SK-N-SH (cell line): ENCODE results near the gene ATG2B. TPM values are rescaled to one million over a fixed set of nuclear protein-coding genes. Genes with fewer than 3 reads are reported as not detected.

Experiments used
- CTCF ChIA-PET: fragments of 300-600, 350-600 bp; formaldehyde crosslinking; extraction: SDS; loops from one replicate; lab custom pipeline; 2021; lab: Yijun Ruan, JAX
- POLR2A ChIA-PET: fragments of 350-600 bp; sonication (Branson Sonifier 250); formaldehyde crosslinking; extraction: SDS; loops from one replicate; lab custom pipeline; 2020; ENCODE audit warnings: antibody characterized with exemption, inconsistent platforms; lab: Yijun Ruan, JAX
- DNase-seq: peaks from one replicate; pipeline ENCODE4 v3.0.0; 2012
- H2AFZ ChIP-seq: fragments of 200-600 bp; sonication (generic); 2 replicates; pipeline ENCODE4 v1.8.1; 2016; ENCODE audit warnings: antibody characterized with exemption, mild to moderate bottlenecking, low read depth
- H3F3A ChIP-seq: fragments of 200-600 bp; sonication (generic); replicated peaks from 2 replicates; pipeline ENCODE3; 2016; ENCODE audit warnings: antibody characterized with exemption, mild to moderate bottlenecking; ENCODE audit not compliant: insufficient read depth
- H3K27ac ChIP-seq, 2 experiments: fragments of 200-500 bp in 1 of 2; fragments of 200-600 bp in 1 of 2; sonication (Bioruptor generic) in 1 of 2; sonication (generic), shearing (Covaris generic) in 1 of 2; 2 replicates each; pipeline versions ENCODE4 v1.5.1 to v1.6.1; 2014 to 2016; ENCODE audit warnings: low read depth in 2 of 2, inconsistent platforms in 1 of 2, low read length in 1 of 2, mild to moderate bottlenecking in 1 of 2, mixed read lengths in 1 of 2
- H3K27me3 ChIP-seq: fragments of 200-600 bp; sonication (generic), shearing (Covaris generic); 2 replicates; pipeline ENCODE4 v1.6.1; 2016; ENCODE audit warnings: mixed run types; ENCODE audit not compliant: insufficient read depth
- H3K36me3 ChIP-seq, 2 experiments: fragments of 200-500 bp in 1 of 2; fragments of 200-600 bp in 1 of 2; sonication (Bioruptor generic) in 1 of 2; sonication (generic) in 1 of 2; replicated peaks in 1 of 2; 2 replicates each; pipeline versions ENCODE3 to v1.5.1; 2014 to 2016; ENCODE audit warnings: low read length in 1 of 2, mild to moderate bottlenecking in 1 of 2; ENCODE audit not compliant: insufficient read depth in 2 of 2, control insufficient read depth in 1 of 2
- H3K4me1 ChIP-seq, 2 experiments: fragments of 200-500 bp in 1 of 2; fragments of 200-600 bp in 1 of 2; sonication (Bioruptor generic) in 1 of 2; sonication (generic), shearing (Covaris generic) in 1 of 2; 2 replicates each; pipeline versions ENCODE4 v1.5.1 to v1.6.1; 2014 to 2016; ENCODE audit warnings: low read depth in 1 of 2, low read length in 1 of 2, mixed run types in 1 of 2; ENCODE audit not compliant: insufficient read depth in 2 of 2, control insufficient read depth in 1 of 2
- H3K4me2 ChIP-seq: fragments of 200-600 bp; sonication (generic), shearing (Covaris generic); 2 replicates; pipeline ENCODE4 v1.6.1; 2017; ENCODE audit warnings: mixed run types
- H3K4me3 ChIP-seq, 2 experiments: fragments of 200-500 bp in 1 of 2; fragments of 200-600 bp in 1 of 2; sonication (Bioruptor generic) in 1 of 2; sonication (generic), shearing (Covaris generic) in 1 of 2; 2 replicates each; pipeline versions ENCODE4 v1.5.1 to v1.8.1; 2014 to 2016; ENCODE audit warnings: low read depth in 2 of 2, inconsistent platforms in 1 of 2, low read length in 1 of 2, mild to moderate bottlenecking in 1 of 2, mixed read lengths in 1 of 2, moderate library complexity in 1 of 2
- H3K79me2 ChIP-seq: fragments of 200-600 bp; sonication (generic); 2 replicates; pipeline ENCODE4 v1.8.1; 2017; ENCODE audit warnings: mild to moderate bottlenecking; ENCODE audit not compliant: insufficient read depth
- H3K9ac ChIP-seq: fragments of 200-600 bp; sonication (generic); 2 replicates; pipeline ENCODE4 v1.6.1; 2017; ENCODE audit warnings: mixed run types
- H3K9me2 ChIP-seq: fragments of 200-600 bp; sonication (generic); 2 replicates; pipeline ENCODE4 v1.6.1; 2017; ENCODE audit warnings: mixed run types
- H3K9me3 ChIP-seq: fragments of 200-600 bp; sonication (generic); 2 replicates; pipeline ENCODE4 v1.6.1; 2017; ENCODE audit warnings: mixed run types, mild to moderate bottlenecking, moderate library complexity
- H4K20me1 ChIP-seq: fragments of 200-600 bp; sonication (generic); 2 replicates; pipeline ENCODE4 v1.6.1; 2017; ENCODE audit warnings: mild to moderate bottlenecking, mixed run types; ENCODE audit not compliant: insufficient read depth
- CHD2 ChIP-seq: fragments of 150-350 bp; IDR thresholded peaks from 2 replicates; pipeline ENCODE4 v1.6.1; 2018; ENCODE audit warnings: low read length; ENCODE audit not compliant: partially characterized antibody
- CTCF ChIP-seq: fragments of 200-600 bp; sonication (generic); IDR thresholded peaks from 2 replicates; pipeline ENCODE4 v1.6.1; 2017; ENCODE audit warnings: antibody characterized with exemption, mild to moderate bottlenecking, moderate library complexity
- EP300 ChIP-seq, 2 experiments: IDR thresholded peaks; 2 replicates each; pipeline versions ENCODE4 v1.4.0 to v1.6.1; 2012; ENCODE audit warnings: borderline replicate concordance in 1 of 2, low read depth in 1 of 2, low read length in 1 of 2
- GATA2 ChIP-seq: sonication (generic); formaldehyde crosslinking; IDR thresholded peaks from 2 replicates; pipeline ENCODE4 v1.5.0; 2020; ENCODE audit warnings: mild to moderate bottlenecking, missing genetic modification reagents
- MEF2A ChIP-seq: IDR thresholded peaks from 2 replicates; pipeline ENCODE4 v1.4.0; 2012; ENCODE audit warnings: low read depth, borderline replicate concordance
- NFIC ChIP-seq: IDR thresholded peaks from 2 replicates; pipeline ENCODE4 v1.4.0; 2012; ENCODE audit warnings: borderline replicate concordance
- RAD21 ChIP-seq: IDR thresholded peaks from 2 replicates; pipeline ENCODE4 v1.6.1; 2012; ENCODE audit warnings: mild to moderate bottlenecking, low read length
- RCOR1 ChIP-seq: fragments of 150-350 bp; IDR thresholded peaks from 2 replicates; pipeline ENCODE4 v1.6.1; 2017; ENCODE audit warnings: antibody characterized with exemption, low read length
- RXRA ChIP-seq: IDR thresholded peaks from 2 replicates; pipeline ENCODE4 v1.4.0; 2012; ENCODE audit warnings: low read depth, mild to moderate bottlenecking, borderline replicate concordance
- SMC3 ChIP-seq: IDR thresholded peaks from 2 replicates; pipeline ENCODE4 v1.6.1; 2012; ENCODE audit warnings: low read depth, low read length, improper control_type of control experiment
- WGBS: methylation state at CpG from one replicate; pipeline ENCODE4 v1.1.6; 2017; ENCODE audit warnings: low lambda C conversion rate; 5-methylcytosine and 5-hydroxymethylcytosine counted together
- polyA plus RNA-seq, 3 experiments: library from polyadenylated mRNA; depleted of rRNA; stranded (reverse); fragments of >200 nt; gene quantifications; 2 replicates each; pipeline ENCODE4 v1.2.3, GENCODE V29; 2012

Gene ATG2B
- polyA plus RNA-seq, 1 of the 3 experiments (the other 2 are of a cell fraction), result 5.8 TPM

GRCh38 chr14:96304956-96305355 is 58.2 kb downstream of the ATG2B start:
- Histone ChIP-seq H3K4me1 (peaks cover 0 to 13% of the 10 kb centered on the region in 2 experiments; a peak in 2 of 4 replicates), H2AFZ (no peak overlapping the region), H3K4me2 (no peak overlapping the region), H3K9me3 (no peaks in the 10 kb centered on the region)
- 94% methylated on average over 9 of the region's 9 CpGs for WGBS
- TF ChIP-seq RXRA (no peak), CTCF (peak; percentile 34; the same call in 1 of the 2 replicates)
- TF ChIP-seq, all 33 proteins: peak for 1
- Histone ChIP-seq H3K4me3 (no peak overlapping the region), H3K27ac (peak overlapping the region in 1 of 2 experiments; percentile 93; a peak in 2 of 4 replicates), H3K36me3 (peaks cover 51 to 52% of the 10 kb centered on the region in 2 experiments), H3K27me3 (no peaks in the 10 kb centered on the region), H4K20me1 (no peaks in the 10 kb centered on the region), H3K79me2 (no peaks in the 10 kb centered on the region), H3F3A (no peaks in the 10 kb centered on the region), H3K9me2 (no peaks in the 10 kb centered on the region), H3K9ac (no peak overlapping the region)
- CTCF ChIA-PET, result interaction anchor here (0.6 to 1.4 kb wide), 7 partner anchors 9 to 121 kb away, joined by 3 to 6 read pairs (median 3); no protein-coding TSS in a partner anchor
- POLR2A ChIA-PET, result no interaction called here
- no peak for DNase-seq

GRCh38 chr14:96303981-96304380 is 59.2 kb downstream of the ATG2B start:
- Histone ChIP-seq H4K20me1 (no peaks in the 10 kb centered on the region), H2AFZ (no peak overlapping the region), H3K27ac (peak overlapping the region in 1 of 2 experiments; percentile 93; a peak in 2 of 4 replicates), H3K4me2 (no peak overlapping the region), H3K79me2 (no peaks in the 10 kb centered on the region), H3K9ac (no peak overlapping the region), H3K4me1 (peaks cover 0 to 15% of the 10 kb centered on the region in 2 experiments; a peak in 2 of 4 replicates), H3K27me3 (no peaks in the 10 kb centered on the region), H3K9me3 (no peaks in the 10 kb centered on the region), H3K4me3 (no peak overlapping the region), H3K36me3 (peaks cover 43 to 48% of the 10 kb centered on the region in 2 experiments), H3F3A (no peaks in the 10 kb centered on the region), H3K9me2 (no peaks in the 10 kb centered on the region)
- peak; percentile 54 for DNase-seq
- CTCF ChIA-PET, result interaction anchor here (0.8 to 1.4 kb wide), 11 partner anchors 10 to 206 kb away, joined by 3 to 6 read pairs (median 3); no protein-coding TSS in a partner anchor
- POLR2A ChIA-PET, result interaction anchor here (0.7 kb wide), 1 partner anchor 15 kb away, joined by 3 read pairs; no protein-coding TSS in a partner anchor
- no peak for TF ChIP-seq RXRA
- TF ChIP-seq GATA2 (CRISPR knock-in tag), result peak; percentile 49; the same call in 1 of the 2 replicates
- 94% methylated on average over 2 of the region's 3 CpGs for WGBS

- Histone ChIP-seq H4K20me1 (no peaks in the 10 kb centered on the region), H3K27ac (peak overlapping the region in 1 of 2 experiments; percentile 93; a peak in 2 of 4 replicates), H3K4me1 (peaks cover 0 to 16% of the 10 kb centered on the region in 2 experiments; a peak in 2 of 4 replicates), H3K9me3 (no peaks in the 10 kb centered on the region), H3F3A (no peaks in the 10 kb centered on the region), H3K36me3 (peaks cover 25 to 29% of the 10 kb centered on the region in 2 experiments), H3K27me3 (no peaks in the 10 kb centered on the region), H3K4me2 (no peak overlapping the region), H3K9me2 (no peaks in the 10 kb centered on the region), H3K9ac (no peak overlapping the region), H3K4me3 (no peak overlapping the region), H3K79me2 (no peaks in the 10 kb centered on the region), H2AFZ (no peak overlapping the region)
- DNase-seq, result peak; percentile 62
- ChIA-PET POLR2A (interaction anchor here (0.9 kb wide), 1 partner anchor 92 kb away, joined by 3 read pairs; the partner anchor contains the start of gene AK7), CTCF (interaction anchor here (0.8 to 7.5 kb wide), 6 partner anchors 13 to 301 kb away, joined by 3 to 68 read pairs (median 12); no protein-coding TSS in a partner anchor)
- WGBS, result 76% methylated on average over 3 of the region's 3 CpGs
- peak; percentile 52 for TF ChIP-seq CHD2
- TF ChIP-seq NFIC, result no peak
- peak; percentile 36; the same call in 1 of the 2 replicates for TF ChIP-seq GATA2 (CRISPR knock-in tag)
- TF ChIP-seq EP300 (IDR thresholded peaks at IDR 0.05; ENCODE audit: borderline replicate concordance in 1 of 2, low read depth in 1 of 2, low read length in 1 of 2), result peak in 1 of 2 experiments; percentile 56; a peak in 1 of 4 replicates
- peak; percentile 56 for TF ChIP-seq RAD21
- no peak for TF ChIP-seq MEF2A
- TF ChIP-seq SMC3, result peak; percentile 30; the same call in 1 of the 2 replicates
- peak; percentile 59; the same call in 1 of the 2 replicates for TF ChIP-seq RCOR1
Measured at GRCh38 chr14:96299441-96299840, 63.7 kb downstream of the ATG2B start.
